B cell (primary cell): ENCODE results near the gene RNF32. TPM values are rescaled to one million over a fixed set of nuclear protein-coding genes. Genes with fewer than 3 reads are reported as not detected.

Source experiments
- ATAC-seq: fragments of 200-7000 bp; cut with Tn5 transposase; one replicate; pipeline ENCODE4 v1.10.0; 2021; ENCODE audit warnings: low read depth, mild to moderate bottlenecking, moderate number of reproducible peaks, moderate library complexity
- CTCF ChIA-PET: fragments of 350-600 bp; sonication (Branson Sonifier 250); formaldehyde crosslinking; loops from one replicate; lab custom pipeline; 2021; ENCODE audit warnings: antibody characterized with exemption, inconsistent platforms; lab: Charles Lee
- POLR2A ChIA-PET: fragments of 350-600 bp; sonication (Branson Sonifier 250); formaldehyde crosslinking; loops from one replicate; lab custom pipeline; 2021; ENCODE audit warnings: antibody characterized with exemption; lab: Charles Lee
- DNase-seq: peaks from one replicate; pipeline ENCODE4 v3.0.0; 2013
- H2AFZ ChIP-seq: 2 replicates; pipeline ENCODE4 v1.6.1; 2012; ENCODE audit warnings: mild to moderate bottlenecking, low read depth, low read length; ENCODE audit not compliant: insufficient read depth, poor library complexity, severe bottlenecking
- H3K27ac ChIP-seq, 2 donors: 1 replicate in 1 of 2; 2 replicates in 1 of 2; pipeline ENCODE4 v1.5.1; 2012 to 2013; ENCODE audit warnings: low read length in 2 of 2, mild to moderate bottlenecking in 2 of 2, moderate library complexity in 1 of 2
- H3K27me3 ChIP-seq, 4 experiments: fragments of 200-600 bp in 1 of 4; sonication (generic) in 1 of 4; replicated peaks in 1 of 4; 1 replicate in 2 of 4; 2 replicates in 2 of 4; pipeline versions ENCODE4 v1.6.1 to v1.7.0; 2013 to 2016; ENCODE audit warnings: low read length in 3 of 4, mild to moderate bottlenecking in 2 of 4, mixed read lengths in 1 of 4, moderate library complexity in 1 of 4; ENCODE audit not compliant: insufficient read depth in 4 of 4, control insufficient read depth in 3 of 4; ENCODE audit errors: control extremely low read depth in 1 of 4
- H3K36me3 ChIP-seq, 2 experiments: replicated peaks in 1 of 2; 1 replicate in 1 of 2; 2 replicates in 1 of 2; pipeline versions ENCODE4 v1.6.1 to v1.7.1; 2013; ENCODE audit warnings: low read length in 1 of 2; ENCODE audit not compliant: insufficient read depth in 2 of 2, control insufficient read depth in 1 of 2; ENCODE audit errors: control extremely low read depth in 1 of 2, extremely low read depth in 1 of 2
- H3K4me1 ChIP-seq, 2 donors: fragments of 200-600 bp in 1 of 2; sonication (generic) in 1 of 2; 1 replicate in 1 of 2; 2 replicates in 1 of 2; pipeline versions ENCODE4 v1.5.1 to v1.6.1; 2013 to 2017; ENCODE audit warnings: low read length in 2 of 2; ENCODE audit not compliant: control insufficient read depth in 2 of 2, insufficient read depth in 2 of 2
- H3K4me2 ChIP-seq: replicated peaks from 2 replicates; pipeline ENCODE3; 2012; ENCODE audit warnings: mild to moderate bottlenecking, low read depth, low read length; ENCODE audit not compliant: poor library complexity, severe bottlenecking
- H3K4me3 ChIP-seq, 5 experiments: fragments of 200-600 bp in 1 of 5; sonication (generic) in 1 of 5; 1 replicate in 3 of 5; 2 replicates in 2 of 5; pipeline versions ENCODE4 v1.5.1 to v1.7.0; 2011 to 2016; ENCODE audit warnings: low read length in 4 of 5, mild to moderate bottlenecking in 4 of 5, low read depth in 2 of 5, control low read depth in 1 of 5, moderate library complexity in 1 of 5; ENCODE audit not compliant: insufficient read depth in 1 of 5; ENCODE audit errors: control extremely low read depth in 1 of 5, extremely low read depth in 1 of 5
- H3K79me2 ChIP-seq: fragments of 200-600 bp; sonication (generic); one replicate; pipeline ENCODE4 v1.6.0; 2016; ENCODE audit warnings: low read length; ENCODE audit not compliant: control insufficient read depth, insufficient read depth
- H3K9ac ChIP-seq: fragments of 200-600 bp; sonication (generic); 2 replicates; pipeline ENCODE4 v1.6.1; 2017; ENCODE audit warnings: mild to moderate bottlenecking, low read length, moderate library complexity
- H3K9me3 ChIP-seq, 3 donors: one replicate each; pipeline versions ENCODE4 v1.6.1 to v1.7.1; 2013; ENCODE audit warnings: low read length in 2 of 3; ENCODE audit not compliant: control insufficient read depth in 2 of 3, insufficient read depth in 1 of 3; ENCODE audit errors: control extremely low read depth in 1 of 3
- H4K20me1 ChIP-seq: 2 replicates; pipeline ENCODE4 v1.6.0; 2012; ENCODE audit warnings: mild to moderate bottlenecking, low read length; ENCODE audit not compliant: insufficient read depth, control insufficient read depth, poor library complexity, severe bottlenecking
- H3K27ac Mint-ChIP-seq: one replicate; pipeline ENCODE4 v1.8.0; 2021; ENCODE audit warnings: mixed read lengths
- H3K27me3 Mint-ChIP-seq: one replicate; pipeline ENCODE4 v1.8.0; 2021; ENCODE audit warnings: mixed read lengths
- H3K4me1 Mint-ChIP-seq: one replicate; pipeline ENCODE4 v1.8.0; 2021; ENCODE audit warnings: mixed read lengths
- H3K4me3 Mint-ChIP-seq: one replicate; pipeline ENCODE4 v1.8.0; 2021; ENCODE audit warnings: mixed read lengths
- H3K9me3 Mint-ChIP-seq: one replicate; pipeline ENCODE4 v1.8.0; 2022; ENCODE audit warnings: mixed read lengths; ENCODE audit not compliant: insufficient read depth
- CTCF ChIP-seq: fragments of 200-600 bp; IDR thresholded peaks from one replicate; pipeline ENCODE4 v1.8.0; 2022; ENCODE audit warnings: antibody characterized with exemption, mild to moderate bottlenecking
- EZH2 ChIP-seq: IDR thresholded peaks from 2 replicates; pipeline ENCODE4 v1.6.1; 2012; ENCODE audit warnings: borderline replicate concordance, low read depth, mild to moderate bottlenecking, moderate library complexity, low read length; ENCODE audit not compliant: insufficient read depth, poor library complexity, severe bottlenecking
- WGBS: methylation state at CpG from one replicate; pipeline ENCODE4 v1.1.5; 2013; ENCODE audit warnings: missing lambda C conversion rate; ENCODE audit not compliant: insufficient coverage; 5-methylcytosine and 5-hydroxymethylcytosine counted together
- intact Hi-C: fragments of 100-400 bp; cut with micrococcal nuclease; formaldehyde crosslinking; loops from one replicate; pipeline ENCODE4 v1.10.0; 2022
- polyA plus RNA-seq: library from polyadenylated mRNA; depleted of rRNA; stranded (reverse); fragments of >200 nt; gene quantifications from 2 replicates; pipeline ENCODE4 v1.2.3, GENCODE V29; 2012
- total RNA-seq, 2 donors: library from RNA; stranded (reverse); fragments of 120-200 nt in 1 of 2; gene quantifications; 1 replicate in 1 of 2; 2 replicates in 1 of 2; pipeline versions ENCODE4 v1.2.3 to v1.2.4, GENCODE V29; 2013 to 2022

Gene RNF32
- total and polyA plus RNA-seq, 2 donors (not counting 1 experiment from before 2014, with no cell fraction given), result 1.6 to 2.3 TPM

GRCh38 chr7:156652886-156653568, 12.5 kb downstream of the RNF32 start:
- no peaks in the 10 kb centered on the region for H3K9me3 ChIP-seq
- peaks cover 0 to 26% (median 5%) of the 10 kb centered on the region in 4 experiments for H3K27me3 ChIP-seq
- no peaks in the 10 kb centered on the region for H3K4me1 Mint-ChIP-seq
- no peak overlapping the region for H2AFZ ChIP-seq
- H3K79me2 ChIP-seq, result no peaks in the 10 kb centered on the region
- no peak overlapping the region for H3K9ac ChIP-seq
- intact Hi-C loops, result no loop called here
- ATAC-seq, result no peak
- no peaks in the 10 kb centered on the region for H3K36me3 ChIP-seq
- no peaks in the 10 kb centered on the region for H4K20me1 ChIP-seq
- H3K9me3 Mint-ChIP-seq, result no peaks in the 10 kb centered on the region
- no peaks in the 10 kb centered on the region for H3K4me1 ChIP-seq
- H3K27ac ChIP-seq, result no peak overlapping the region
- H3K27ac Mint-ChIP-seq, result no peak overlapping the region
- 94% methylated on average over 6 of the region's 8 CpGs for WGBS
- TF ChIP-seq EZH2 (no peak), CTCF (no peak)
- H3K4me3 ChIP-seq, result no peak overlapping the region
- ChIA-PET POLR2A (no interaction called here), CTCF (interaction anchor here (1.2 kb wide), 1 partner anchor 164 kb away, joined by 3 read pairs; no protein-coding TSS in a partner anchor)
- H3K4me3 Mint-ChIP-seq, result no peak overlapping the region
- H3K4me2 ChIP-seq, result no peak overlapping the region
- H3K27me3 Mint-ChIP-seq, result peaks cover 31% of the 10 kb centered on the region
- DNase-seq, result no peak

- H3K4me3 ChIP-seq, result no peak overlapping the region
- no peaks in the 10 kb centered on the region for H3K9me3 ChIP-seq
- no peaks in the 10 kb centered on the region for H3K36me3 ChIP-seq
- TF ChIP-seq CTCF, result no peak
- TF ChIP-seq EZH2, result no peak
- CTCF ChIA-PET, result no interaction called here
- POLR2A ChIA-PET, result no interaction called here
- DNase-seq (no peak), ATAC-seq (no peak)
- no peak overlapping the region for H3K9ac ChIP-seq
- no peaks in the 10 kb centered on the region for H3K4me1 Mint-ChIP-seq
- H3K27me3 Mint-ChIP-seq, result peaks cover 23% of the 10 kb centered on the region
- H4K20me1 ChIP-seq, result no peaks in the 10 kb centered on the region
- intact Hi-C loops, result no loop called here
- no peaks in the 10 kb centered on the region for H3K4me1 ChIP-seq
- no peak overlapping the region for H3K27ac ChIP-seq
- H3K27me3 ChIP-seq, result peaks cover 0 to 23% (median 1%) of the 10 kb centered on the region in 4 experiments
- H3K9me3 Mint-ChIP-seq, result no peaks in the 10 kb centered on the region
- no peak overlapping the region for H3K27ac Mint-ChIP-seq
- no peaks in the 10 kb centered on the region for H3K79me2 ChIP-seq
- no peak overlapping the region for H2AFZ ChIP-seq
- WGBS, result 87% methylated on average over 7 of the region's 10 CpGs
- H3K4me3 Mint-ChIP-seq, result no peak overlapping the region
- no peak overlapping the region for H3K4me2 ChIP-seq
These were observed 14.1 kb downstream of the RNF32 start for GRCh38 chr7:156654511-156655234.
